ENCODE results near the gene GAL3ST1.
A peak's percentile ranks its signal among the peaks of the same experiment; 100 is the strongest.

Gene GAL3ST1

DNA sequence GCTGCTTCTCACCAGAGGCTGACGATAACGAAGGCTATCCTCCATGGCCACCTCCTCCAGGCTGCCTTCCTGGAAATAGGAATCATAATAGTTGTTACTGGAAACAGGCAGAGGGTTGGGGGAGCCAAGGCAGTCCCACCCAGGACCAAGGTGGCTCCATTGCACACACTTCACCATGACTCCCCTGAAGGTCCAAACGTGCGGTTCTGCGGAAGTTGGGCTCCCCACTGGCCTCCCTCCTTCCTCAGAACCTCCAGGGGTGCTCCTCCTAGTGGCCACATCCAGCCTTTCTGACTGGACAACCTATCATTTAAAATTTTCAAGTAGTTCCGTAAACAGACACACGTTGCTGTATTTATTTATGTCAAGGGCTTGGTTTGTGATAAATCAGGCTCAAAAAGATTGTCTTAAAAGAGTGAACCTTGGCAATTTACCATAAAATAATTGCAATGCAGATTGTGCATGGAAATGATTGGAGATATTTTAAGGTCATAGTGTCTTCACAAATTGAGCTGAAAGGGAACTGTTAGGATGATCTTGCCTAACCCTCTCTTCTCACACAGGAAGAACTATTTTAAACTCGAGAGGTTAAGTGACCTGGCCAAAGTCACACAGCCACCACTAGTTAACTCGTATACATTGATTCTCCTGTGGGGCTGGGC lies 31.1 kb upstream of the GAL3ST1 start:
- H3K4me3 ChIP-seq (replicated peaks in 1 of 2; ENCODE audit: low read depth in 2 of 2, low read length in 2 of 2): peak overlapping the region in 1 of 2 donors; percentile 64
- TF ChIP-seq, protein P1, sequence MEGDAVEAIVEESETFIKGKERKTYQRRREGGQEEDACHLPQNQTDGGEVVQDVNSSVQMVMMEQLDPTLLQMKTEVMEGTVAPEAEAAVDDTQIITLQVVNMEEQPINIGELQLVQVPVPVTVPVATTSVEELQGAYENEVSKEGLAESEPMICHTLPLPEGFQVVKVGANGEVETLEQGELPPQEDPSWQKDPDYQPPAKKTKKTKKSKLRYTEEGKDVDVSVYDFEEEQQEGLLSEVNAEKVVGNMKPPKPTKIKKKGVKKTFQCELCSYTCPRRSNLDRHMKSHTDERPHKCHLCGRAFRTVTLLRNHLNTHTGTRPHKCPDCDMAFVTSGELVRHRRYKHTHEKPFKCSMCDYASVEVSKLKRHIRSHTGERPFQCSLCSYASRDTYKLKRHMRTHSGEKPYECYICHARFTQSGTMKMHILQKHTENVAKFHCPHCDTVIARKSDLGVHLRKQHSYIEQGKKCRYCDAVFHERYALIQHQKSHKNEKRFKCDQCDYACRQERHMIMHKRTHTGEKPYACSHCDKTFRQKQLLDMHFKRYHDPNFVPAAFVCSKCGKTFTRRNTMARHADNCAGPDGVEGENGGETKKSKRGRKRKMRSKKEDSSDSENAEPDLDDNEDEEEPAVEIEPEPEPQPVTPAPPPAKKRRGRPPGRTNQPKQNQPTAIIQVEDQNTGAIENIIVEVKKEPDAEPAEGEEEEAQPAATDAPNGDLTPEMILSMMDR (IDR thresholded peaks at IDR 0.05; ENCODE audit: low read depth, low read length): peak; percentile 78
- DNase-seq (ENCODE audit: low read depth in 2 of 2): peak; percentile 63 to 71

DNA sequence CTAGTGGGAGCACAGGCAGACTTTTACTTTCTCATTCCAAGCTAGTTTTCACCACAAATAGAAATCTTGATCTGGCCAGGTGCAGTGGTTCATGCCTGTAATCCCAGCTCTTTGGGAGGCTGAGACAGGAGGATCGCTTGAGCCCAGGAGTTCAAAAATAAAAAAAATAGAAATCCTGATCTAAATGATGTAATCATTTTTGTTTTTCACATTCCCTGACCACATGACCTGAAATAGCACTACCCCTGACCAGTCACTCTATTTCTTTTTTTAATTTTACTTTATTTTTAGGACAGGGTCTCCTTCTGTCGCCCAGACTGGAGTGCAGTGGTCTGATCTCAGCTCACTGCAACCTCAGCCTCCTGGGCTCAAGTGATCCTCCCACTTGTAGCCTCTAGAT lies 30.3 kb upstream of the GAL3ST1 start:
- DNase-seq (ENCODE audit: low read depth in 2 of 2): no peak
- no peak overlapping the region for H3K4me3 ChIP-seq (replicated peaks in 1 of 2; ENCODE audit: low read depth in 2 of 2, low read length in 2 of 2)
- TF ChIP-seq, protein P1 (IDR thresholded peaks at IDR 0.05; ENCODE audit: low read depth, low read length): no peak

DNA sequence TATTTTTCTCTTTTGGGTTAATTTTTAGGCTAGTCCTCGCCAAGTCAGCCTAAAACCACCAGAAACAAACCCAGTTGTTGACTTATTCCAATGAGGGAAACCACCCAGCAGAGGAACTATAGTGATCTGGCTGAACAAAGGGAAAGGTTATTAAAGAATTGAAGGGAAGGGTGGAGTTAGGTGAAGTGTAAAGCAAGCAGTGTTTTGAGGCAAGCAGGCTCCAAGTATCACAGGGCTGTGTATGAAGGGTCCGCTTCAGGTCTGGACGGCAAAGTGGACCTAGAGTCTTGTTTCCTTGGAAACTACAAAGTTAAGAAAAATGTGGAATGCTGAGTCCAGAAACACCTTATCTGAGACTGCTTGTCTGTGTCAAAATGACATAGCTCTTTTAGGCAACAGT lies 29.3 kb upstream of the GAL3ST1 start:
- no peak overlapping the region for H3K4me3 ChIP-seq (replicated peaks in 1 of 2; ENCODE audit: low read depth in 2 of 2, low read length in 2 of 2)
- DNase-seq (ENCODE audit: low read depth in 2 of 2): no peak
- TF ChIP-seq, protein P1 (IDR thresholded peaks at IDR 0.05; ENCODE audit: low read depth, low read length): no peak

DNA sequence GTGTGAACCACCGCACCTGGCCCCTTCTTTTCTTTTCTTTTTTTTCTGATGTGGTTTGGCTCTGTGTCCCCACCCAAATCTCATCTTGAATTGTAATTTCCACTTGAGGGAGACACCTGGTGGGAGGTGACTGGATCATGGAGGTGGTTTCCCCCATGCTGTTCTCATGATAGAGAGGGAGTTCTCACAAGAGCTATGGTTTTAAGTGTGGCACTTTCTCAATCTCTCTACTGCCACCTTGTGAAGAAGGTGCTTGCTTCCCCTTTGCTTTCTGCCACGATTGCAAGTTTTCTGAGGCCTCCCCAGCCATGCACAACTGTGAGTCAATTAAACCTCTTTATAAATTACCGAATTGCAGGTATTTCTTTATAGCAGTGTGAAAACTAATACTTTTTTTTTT lies 27.6 kb upstream of the GAL3ST1 start:
- TF ChIP-seq, protein P1 (IDR thresholded peaks at IDR 0.05; ENCODE audit: low read depth, low read length): peak; percentile 29
- DNase-seq (ENCODE audit: low read depth in 2 of 2): peak; percentile 53 to 61
- no peak overlapping the region for H3K4me3 ChIP-seq (replicated peaks in 1 of 2; ENCODE audit: low read depth in 2 of 2, low read length in 2 of 2)

DNA sequence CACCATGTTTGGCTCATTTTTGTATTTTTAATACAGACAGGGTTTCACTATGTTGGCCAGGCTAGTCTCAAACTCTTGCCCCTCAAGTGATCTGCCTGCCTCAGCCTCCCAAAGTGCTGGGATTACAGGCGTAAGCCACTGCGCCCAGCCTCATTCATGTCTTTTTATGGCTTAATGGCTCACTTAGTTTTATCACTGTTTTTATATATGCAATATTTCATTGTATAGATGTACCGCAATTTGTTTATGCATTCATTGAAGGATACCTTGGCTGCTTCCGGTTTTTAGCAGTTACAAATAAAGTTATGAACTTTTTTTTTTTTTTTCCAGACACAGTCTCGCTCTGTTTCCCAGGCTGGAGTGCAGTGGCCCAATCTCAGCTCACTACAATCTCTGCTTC lies 27.0 kb upstream of the GAL3ST1 start:
- TF ChIP-seq, protein P1 (IDR thresholded peaks at IDR 0.05; ENCODE audit: low read depth, low read length): no peak
- no peak overlapping the region for H3K4me3 ChIP-seq (replicated peaks in 1 of 2; ENCODE audit: low read depth in 2 of 2, low read length in 2 of 2)
- DNase-seq (ENCODE audit: low read depth in 2 of 2): no peak

DNA sequence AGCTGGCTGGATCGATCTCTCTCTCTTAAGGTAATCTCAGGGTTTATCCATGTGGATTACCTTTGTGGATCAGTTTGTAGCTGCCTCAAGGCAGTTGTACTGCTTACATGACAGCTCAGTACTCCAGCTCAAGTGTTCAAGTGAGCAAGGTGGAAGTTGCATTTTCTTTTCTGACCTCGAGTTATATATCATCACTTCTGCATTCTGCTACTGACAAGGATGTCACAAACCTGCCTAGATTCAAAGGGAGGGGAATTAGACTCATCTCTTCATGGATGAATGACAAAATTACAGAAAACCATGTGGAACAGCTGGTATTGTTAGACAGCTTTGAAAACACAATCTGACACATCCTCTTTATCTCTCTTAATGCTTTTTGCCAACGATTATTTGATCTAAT lies 26.5 kb upstream of the GAL3ST1 start:
- TF ChIP-seq, protein P1 (IDR thresholded peaks at IDR 0.05; ENCODE audit: low read depth, low read length): no peak
- DNase-seq (ENCODE audit: low read depth in 2 of 2): no peak
- H3K4me3 ChIP-seq (replicated peaks in 1 of 2; ENCODE audit: low read depth in 2 of 2, low read length in 2 of 2): no peak overlapping the region

DNA sequence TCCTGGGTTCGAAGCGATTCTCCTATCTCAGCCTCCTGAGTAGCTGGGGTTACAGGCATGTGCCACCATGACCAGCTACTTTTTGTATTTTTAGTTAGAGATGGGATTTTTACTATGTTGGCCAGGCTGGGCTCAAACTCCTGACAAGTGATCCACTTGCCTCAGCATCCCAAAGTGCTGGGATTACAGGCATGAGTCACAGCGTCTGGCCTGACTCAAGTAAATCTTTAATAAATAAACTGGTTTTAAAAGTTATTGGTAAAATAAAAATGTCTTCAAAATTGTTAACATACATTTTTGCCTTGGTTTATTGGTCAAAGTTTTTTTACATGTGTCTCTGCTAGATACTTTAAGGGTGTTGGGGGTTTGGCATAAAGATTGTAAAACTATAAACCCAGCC lies 24.5 kb upstream of the GAL3ST1 start:
- H3K4me3 ChIP-seq (replicated peaks in 1 of 2; ENCODE audit: low read depth in 2 of 2, low read length in 2 of 2): no peak overlapping the region
- DNase-seq (ENCODE audit: low read depth in 2 of 2): no peak
- TF ChIP-seq, protein P1 (IDR thresholded peaks at IDR 0.05; ENCODE audit: low read depth, low read length): no peak
